GM18858 (cell line): ENCODE measurements around the gene CDH4.

Experiments
- ATAC-seq: cut with Tn5 transposase; IDR thresholded peaks from one replicate; pipeline ENCODE4 v1.9.1; 2021; ENCODE audit not compliant: unreplicated experiment

Gene CDH4

DNA sequence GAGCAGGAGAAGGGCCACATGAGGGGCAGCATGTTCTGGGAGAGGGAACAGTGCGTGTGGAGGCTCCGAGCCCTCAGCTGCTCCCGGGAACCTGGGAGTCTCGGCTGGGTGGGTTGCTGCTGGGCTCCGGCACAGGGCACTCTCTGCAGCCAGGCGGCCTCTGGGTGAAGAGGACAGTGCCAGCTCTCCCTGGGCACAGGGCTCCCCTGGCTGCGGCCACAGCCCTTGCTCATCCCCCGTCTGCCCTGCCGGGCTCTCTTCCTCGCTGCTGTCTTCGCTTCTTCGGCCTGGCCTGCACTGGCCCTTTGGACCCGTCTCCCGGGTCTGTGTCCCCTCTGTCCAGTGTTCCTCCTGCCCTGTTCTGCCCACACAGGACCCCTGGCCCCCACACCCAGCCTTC, 48.2 kb downstream of the CDH4 start:
- no peak for ATAC-seq

DNA sequence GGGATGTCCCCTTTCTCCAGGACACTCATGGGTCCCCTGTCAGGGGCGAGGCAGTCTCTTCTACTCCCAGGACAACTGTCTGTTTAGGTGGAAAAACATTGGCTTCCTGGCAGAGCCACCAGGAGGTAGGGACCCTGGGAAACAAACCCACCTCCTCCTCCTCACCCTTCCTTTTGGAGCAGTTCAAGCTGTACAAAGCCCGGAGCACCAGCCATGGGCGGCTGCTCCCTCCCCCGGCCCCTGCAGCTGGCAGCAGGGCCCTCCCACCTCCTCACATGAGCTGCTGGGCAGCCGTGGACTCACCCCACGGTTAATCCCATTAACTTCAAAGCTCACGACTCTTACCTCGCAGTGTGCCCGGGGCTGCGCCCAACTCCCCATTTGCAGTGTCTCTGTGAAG, 48.6 kb downstream of the CDH4 start:
- no peak for ATAC-seq

DNA sequence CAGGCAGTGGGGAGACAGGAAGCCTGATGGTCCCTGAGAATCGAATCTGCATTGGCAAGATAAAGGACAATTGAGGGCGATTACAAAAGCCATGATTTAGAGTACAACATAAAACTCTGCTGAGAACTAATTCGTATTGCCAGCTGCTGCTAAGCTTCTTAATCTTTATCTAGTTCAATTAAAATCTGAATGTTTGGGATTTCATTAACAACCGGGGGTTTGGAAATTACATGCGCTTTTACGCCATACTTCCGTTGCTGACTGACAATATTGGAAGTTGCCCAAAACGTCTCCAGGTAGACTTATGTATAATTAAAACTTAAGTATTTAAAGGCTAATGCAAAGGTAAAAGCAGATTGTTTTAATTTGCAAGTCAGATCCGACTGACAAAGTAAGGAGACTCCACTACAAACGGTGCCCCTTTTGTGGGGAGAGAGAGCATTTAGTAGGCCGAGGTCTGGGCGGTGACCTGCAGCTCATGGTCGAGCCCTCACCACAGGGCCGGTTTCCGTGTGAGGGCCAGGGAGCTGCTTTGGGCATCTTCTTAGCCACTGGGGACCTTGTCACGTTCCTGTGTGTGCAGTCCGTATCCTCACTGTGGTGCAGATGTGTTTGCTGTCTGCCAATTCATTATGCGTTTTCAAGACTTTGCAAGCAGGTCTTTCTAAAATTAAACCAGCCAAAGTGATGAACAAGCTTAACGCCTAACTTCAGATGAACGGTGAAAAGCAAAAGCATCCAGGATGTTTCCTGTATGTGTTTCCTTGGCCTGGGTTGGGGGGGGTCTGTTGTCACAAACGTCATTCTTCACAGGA, 49.9 kb downstream of the CDH4 start:
- no peak for ATAC-seq

DNA sequence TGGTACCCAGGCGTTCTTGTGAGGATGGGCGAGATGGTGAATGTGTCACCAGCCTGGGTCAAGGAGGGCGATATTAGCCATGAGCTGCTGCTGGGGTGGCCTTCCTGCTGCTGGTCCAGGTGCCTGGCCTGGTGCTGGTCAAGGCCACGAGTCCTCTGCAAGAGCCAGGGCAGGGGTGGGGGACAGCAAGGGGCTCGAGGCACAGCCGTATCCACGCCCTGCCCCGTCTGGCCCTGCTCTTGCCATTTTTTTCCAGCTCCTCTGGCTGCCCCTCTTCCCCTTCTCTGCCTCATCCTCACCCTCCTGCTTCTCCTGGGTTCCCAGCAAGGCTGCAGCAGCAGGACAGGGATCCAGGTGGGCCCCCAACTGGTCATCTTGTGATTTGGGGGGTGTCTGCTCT, 51.2 kb downstream of the CDH4 start:
- no peak for ATAC-seq

DNA sequence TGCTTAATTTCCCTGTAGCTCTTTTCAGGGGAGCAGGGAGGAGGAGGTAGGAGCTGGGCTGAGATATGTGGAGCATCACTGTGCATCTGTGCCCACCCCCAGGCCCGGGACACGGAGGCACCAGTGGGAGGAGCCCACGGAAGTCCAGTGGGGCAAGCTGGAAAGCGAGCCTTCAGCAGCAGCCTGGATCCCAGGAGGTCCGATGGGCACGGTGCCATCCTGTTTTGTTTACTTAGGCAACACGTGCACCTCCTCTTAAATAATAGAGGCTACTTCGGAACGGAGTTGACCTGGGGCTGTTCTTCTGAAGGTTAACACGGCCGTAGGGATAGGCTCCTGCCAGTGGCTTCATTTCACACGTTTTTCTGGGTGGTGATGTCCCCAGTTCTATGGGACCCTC, 51.6 kb downstream of the CDH4 start:
- no peak for ATAC-seq

DNA sequence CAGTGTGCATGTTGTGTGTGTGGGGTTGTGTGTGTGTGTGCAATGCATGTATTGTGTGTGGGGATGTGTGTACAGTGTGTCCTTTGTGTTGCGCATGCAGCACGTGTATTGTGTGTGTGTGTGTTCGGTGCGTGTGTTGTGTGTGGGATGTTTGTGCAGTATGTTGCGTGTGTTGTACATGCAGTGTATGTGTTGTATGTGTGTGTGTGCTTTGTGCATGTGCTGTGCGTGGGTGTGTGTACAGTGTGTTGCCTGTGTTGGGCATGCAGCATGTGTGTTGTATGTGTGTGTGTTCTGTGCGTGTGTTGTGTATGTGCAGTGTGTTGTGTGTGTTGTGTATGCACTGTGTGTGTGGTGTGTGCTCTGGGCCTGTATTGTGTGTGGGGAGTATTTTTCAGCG, 52.7 kb downstream of the CDH4 start:
- no peak for ATAC-seq

DNA sequence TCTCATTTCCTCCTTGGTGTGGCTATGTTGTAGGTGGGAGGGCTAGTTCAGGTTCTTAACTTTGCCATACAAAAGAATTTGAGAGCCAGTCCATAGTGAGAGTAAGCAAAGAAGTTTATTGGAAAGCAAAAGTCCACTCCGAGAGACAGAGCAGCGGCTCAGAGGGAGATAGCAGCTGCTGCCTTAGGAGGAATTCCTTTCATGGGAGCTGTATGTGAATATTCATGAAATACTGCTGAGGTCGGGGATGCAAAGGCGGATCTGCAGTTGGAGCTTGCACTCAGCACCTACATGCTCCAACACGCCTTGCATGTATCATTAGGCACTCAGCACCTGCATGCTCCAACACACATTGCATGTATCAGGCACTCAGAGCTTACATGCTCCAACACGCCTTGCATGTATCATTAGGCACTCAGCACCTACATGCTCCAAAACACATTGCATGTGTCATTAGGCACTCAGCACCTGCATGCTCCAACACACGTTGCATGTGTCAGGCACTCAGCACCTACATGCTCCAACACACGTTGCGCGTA, 54.9 kb downstream of the CDH4 start:
- no peak for ATAC-seq

DNA sequence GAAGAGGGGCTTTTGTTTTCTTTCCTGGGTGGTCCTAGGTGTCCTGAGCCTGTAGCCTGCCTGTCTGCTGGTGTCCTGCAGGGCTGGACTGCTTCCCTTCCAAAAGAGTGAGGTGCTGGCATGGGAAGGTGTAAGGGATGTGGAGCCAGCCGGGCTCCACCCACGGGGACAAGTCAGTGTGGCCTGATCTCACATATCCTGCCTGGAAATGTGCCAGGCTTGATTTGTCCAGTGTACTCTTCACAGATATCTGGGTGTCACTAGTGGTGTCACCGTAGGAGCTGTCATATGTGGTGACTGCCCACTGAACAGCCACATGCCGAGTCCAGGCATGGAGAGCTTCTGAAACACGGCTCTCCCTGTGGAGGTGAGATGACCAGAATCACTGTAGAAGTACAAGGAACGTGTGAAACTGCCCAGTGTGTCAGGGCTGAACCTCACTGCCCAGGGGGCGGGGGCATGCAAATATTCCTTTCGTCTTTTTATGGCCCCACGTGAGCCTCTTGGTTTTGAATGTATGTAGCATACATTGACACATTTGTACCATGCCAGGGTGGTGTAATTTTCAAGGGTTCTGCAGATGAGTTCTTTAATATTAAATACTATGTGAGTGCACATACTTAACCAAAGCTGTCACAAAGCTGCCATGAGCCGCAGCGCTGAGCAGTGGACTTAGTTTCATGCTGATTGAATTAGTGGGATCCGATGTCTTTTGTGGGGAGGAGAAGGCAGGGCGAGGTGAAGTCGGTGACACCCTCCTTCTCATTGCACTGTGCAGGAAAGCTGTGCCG, 55.8 kb downstream of the CDH4 start:
- no peak for ATAC-seq

DNA sequence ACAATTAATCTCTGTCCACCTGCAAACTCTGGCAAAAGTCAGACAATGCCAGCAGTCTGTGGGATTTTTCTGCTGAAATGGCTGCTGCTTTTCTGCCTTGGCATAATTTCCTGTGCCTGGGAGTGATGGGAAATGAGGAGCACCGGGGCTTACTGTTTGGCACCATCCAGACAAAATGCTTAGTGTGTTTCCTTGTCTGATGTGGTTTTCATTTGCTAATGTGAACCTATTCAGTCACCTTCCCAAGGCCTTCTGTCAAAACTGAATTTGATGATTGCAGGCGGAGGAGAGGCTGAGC, 56.4 kb downstream of the CDH4 start:
- ATAC-seq, result no peak

DNA sequence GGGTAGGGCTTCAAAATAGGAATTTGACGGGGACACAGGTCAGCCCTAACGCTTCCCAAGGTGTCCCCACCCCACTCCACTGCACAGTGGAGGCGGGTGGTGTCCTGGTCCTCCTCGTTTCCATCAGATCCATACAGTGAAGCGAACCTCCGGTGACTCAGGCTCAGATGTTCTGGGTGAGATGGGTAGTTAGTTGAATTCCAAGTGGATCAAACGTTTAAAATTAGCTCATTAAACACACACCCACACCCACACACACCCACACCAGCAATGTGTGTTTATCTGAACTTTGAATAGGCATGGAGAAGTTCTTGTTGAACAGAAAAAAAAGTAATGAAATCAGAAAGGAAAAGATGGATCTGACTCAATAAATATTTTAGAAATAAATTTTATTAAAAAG, 58.9 kb downstream of the CDH4 start:
- ATAC-seq, result no peak

DNA sequence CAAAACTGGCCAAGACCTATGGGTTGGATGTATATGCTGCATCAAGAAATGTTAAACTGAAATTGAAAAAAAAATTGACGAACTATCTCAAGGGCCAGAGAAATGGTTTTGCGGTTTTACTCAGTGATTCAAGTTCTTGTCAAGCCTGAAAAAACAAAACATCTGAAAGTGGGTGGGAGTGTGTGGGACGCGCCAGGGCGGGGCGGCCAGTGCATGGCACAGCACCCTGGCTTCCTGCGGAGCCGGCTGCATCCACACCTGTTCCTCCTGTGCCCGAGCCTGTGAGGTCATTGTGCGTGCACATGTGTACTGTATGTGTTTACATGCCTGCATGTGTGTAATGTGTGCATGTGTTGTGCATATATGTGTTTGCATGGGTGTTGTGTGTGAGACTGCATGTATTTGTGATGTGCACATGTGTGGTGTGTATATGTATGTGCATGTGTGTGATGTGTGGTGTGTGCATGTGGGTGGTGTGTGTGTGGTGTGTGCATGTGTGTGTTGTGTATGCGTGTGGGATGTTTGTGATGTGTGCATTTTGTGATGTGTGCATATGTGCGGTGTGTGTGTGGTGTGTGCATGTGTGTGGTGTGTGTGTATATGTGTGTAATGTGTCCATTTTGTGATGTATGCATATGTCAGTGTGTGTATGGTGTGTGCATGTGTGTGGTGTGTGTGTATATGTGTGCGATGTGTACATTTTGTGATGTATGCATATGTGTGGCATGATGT, 59.8 kb downstream of the CDH4 start:
- ATAC-seq, result no peak

DNA sequence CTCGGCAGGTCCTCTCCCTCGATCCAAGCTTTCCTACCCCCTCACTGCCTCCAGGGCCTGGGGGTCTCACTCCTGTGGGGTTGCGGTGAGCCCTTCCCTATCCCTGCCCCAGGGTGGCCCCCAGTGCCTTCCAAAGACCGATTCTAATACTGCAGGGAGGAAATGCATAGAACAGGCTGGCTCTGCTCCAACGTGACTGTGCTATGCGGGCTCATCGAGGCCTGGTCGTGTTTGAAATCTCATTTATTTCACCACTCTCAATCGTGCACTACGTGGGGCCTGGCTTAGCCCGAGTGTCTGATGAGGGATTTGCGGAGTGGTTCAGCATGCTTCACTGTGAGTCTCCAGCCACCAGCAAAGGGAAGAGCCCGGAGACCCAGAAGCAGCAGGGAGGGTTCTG, 60.9 kb downstream of the CDH4 start:
- ATAC-seq, result no peak

DNA sequence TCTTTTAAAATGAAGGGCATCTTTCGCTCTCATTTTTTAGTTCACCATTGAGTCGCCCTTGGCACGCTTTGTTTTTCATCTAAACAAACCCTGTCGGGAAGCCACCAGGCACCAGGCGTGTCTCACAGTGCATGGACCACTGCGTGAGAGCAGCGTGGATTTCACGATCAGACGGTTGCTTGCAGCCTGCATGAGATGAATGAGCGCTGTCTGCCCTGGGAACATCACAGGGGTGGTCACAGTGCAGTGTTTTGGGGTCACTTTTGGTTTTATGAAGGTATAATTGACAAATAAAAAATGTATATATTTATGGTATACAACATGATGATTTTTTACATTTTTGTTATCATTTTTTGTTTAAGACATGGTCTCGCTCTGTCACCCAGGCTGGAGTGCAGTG, 61.3 kb downstream of the CDH4 start:
- ATAC-seq, result no peak

DNA sequence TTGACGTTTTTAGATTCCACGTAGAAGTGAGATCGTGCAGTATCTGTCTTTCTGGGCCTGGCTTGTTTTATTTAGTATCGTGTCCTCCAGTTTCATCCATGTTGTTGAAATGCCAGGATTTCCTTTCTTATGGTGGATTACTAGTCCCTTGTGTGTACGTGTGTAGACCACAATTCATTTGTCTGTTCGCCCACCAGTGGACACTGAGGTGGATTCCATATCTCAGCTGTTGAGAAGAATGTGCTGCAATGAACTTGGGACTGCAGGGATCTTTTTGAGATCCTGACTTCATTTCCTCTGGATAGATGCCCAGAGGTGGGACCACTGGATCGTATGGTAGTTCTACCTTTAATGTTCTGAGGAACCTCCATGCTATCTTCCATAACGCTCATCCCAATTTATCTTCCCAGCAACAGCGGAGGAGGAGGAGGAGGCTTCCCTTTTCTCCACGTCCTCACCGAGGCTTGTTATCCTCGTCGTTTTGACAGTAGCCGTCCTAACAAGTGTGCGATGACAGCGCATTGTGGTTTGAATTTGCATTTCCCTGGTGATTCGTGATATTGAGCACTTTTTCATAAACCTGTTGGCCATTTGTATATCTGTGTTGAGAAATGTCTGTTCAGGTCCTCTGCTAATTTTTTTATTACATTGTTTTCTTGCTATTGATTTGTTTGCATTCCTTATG, 62.4 kb downstream of the CDH4 start:
- ATAC-seq, result no peak

DNA sequence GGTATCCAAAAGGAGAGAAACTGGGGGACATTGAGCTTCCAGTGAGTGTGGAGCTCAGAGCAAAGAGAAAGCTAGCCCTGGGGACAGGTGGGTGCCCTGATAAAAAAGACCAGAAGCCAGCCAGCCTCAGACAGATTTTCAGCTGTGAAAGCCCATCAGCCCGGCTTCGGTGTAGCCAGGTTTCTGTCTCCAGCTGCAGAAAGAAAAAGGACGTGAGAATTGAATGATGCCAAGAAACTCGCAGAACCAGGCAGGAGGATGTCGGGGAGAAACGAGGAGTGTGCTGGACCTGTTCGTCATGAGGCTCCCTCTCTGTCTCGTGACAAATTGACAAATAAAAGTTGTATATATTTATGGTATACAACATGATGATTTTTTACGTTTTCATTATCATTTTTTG, 63.3 kb downstream of the CDH4 start:
- no peak for ATAC-seq

DNA sequence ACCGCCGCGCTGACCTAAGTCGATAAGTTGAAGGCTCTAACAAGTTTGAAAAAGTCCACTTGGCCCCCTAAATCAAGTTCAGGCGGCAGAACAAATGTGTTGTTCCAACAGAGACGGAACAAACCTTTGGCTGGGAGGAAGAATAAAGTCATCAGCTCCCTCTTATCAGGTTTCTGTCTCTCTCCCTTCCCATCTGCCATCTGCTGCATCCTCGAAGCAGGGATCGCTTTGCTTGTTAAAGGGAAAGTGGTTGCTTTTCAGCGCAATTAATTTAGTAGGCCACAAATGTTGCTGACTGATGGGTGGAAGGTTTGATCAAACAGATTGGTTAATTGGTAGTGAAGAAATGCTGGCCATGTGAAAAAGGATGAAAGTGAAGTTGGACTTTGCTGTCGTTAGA, 64.3 kb downstream of the CDH4 start:
- no peak for ATAC-seq

DNA sequence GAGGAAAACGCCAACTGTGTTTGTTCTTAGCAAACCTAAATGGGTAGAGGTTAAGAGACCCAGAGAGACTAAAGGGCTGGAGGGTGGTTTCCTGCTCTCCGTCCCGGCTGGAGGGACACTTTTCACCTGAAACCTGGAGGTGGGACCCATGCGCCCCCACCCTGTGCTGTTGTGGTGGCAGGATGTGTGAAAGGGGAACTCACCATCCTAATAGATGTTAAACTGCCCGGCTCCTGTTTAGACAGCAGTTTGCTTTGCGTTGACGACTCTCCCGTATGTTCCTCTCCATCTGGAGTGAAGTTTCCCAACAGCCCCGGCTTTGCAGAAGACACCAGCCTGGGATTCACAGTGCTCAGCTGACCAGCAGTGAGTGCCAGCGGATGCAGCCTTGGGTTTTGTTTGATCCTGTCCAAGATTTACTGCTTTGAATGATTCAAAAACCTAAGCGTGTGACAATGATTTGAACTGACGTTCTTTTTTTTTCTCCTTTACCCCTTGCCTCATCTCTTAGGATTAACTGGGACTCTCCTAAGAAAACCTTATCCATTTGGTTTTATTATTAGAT, 66.0 kb downstream of the CDH4 start:
- ATAC-seq, result no peak

DNA sequence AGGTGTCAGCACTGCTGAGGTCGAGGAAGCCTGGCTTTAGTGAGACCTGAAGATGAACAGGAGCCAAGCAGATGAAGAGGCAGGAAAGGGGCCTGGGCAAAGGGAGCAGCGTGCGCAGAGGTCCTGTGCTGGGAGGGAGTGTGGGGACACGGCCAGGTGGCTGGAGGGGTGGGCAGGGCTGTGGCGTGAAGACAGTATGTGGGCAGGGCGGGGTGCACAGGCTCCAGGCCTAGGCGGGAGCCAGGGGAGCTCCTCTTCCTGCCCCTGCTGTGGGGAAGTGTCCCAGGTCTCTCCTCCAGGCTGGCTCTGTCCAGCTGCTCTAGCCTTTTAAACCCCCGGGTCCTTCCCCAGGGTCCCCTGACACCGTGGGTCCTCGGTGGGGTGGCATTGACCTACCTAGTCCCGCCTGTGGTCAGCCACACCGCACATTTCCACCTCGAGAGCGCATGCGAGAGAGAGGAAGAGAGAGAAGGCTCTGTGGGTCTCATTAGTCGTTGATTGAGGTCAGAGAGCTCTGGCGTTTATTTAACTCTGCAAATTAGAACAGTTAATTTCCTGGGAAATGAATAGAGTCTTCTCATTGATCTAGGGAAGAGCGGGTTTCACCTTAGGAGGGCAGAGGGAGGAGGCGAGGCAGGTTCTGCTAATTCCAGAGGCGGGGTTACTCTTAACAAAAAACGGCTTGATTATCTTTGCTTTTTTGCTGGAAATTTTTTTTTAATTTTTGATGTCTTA, 68.8 kb downstream of the CDH4 start:
- no peak for ATAC-seq

DNA sequence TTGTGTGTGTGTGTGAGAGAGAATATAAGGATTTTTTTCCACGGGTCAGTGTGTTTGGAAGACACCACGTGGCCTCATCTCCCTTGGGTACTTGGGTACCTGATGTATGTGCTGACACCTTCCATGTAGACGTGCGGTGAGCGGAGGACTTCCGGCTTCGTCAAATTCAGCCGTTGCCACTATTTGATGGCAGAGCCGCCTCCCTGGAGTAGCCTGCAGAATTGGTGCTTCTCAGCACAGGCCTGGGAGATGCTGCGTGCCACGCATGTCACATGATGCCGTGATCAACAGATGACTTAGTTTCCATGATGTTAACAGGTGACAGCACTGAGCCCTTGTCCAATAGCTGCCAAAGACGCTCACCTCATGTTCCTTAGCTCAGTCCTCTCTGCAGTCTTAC, 69.4 kb downstream of the CDH4 start:
- ATAC-seq, result no peak

DNA sequence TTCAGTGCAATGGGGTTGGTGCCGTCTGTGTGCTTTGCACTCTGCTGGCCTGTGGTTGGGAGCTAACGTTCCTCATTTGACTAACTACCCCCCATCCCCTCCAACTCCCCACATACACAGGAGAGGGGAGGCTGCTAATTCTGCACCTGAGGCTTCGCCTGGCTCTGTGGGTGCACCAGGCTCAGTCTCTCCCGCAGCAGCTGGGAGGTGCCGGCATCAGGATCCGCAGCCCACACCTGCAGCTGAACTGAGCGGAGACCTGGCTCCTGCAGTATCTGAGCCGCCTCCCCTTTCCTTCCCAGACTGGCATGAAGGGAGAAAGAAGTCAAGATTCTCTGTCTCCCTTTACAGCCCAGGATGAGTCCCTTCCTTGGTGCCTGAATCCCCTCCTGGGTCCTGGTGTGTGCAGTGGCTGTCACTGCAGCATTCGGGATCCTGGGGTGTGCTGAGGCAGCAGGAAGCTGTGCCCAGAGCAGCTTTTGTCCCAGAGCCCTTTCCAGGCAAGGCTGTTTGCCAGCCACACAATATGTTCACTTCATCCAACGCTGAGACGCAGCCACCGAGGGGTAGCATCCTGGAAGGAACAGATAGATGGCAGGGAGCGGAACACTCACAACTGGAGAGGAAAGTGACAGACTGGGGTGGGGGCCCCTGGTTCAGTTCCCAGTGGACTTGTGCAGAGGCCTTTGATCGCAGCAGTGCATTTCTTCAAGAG, 70.2 kb downstream of the CDH4 start:
- ATAC-seq, result no peak
